Tibial nerve (tissue), 4 donors: ENCODE data around the gene ATF4.
A peak's percentile ranks its signal among the peaks of the same experiment; 100 is the strongest.

Experiments
- EP300 ChIP-seq, 2 donors: sonication (generic); formaldehyde crosslinking; IDR thresholded peaks; one replicate each; pipeline ENCODE4 v1.6.1; 2017; ENCODE audit warnings: antibody characterized with exemption in 2 of 2, mild to moderate bottlenecking in 1 of 2
- POLR2A ChIP-seq, 2 donors: fragments of 450-650 bp; IDR thresholded peaks; one replicate each; pipeline ENCODE4 v1.6.1; 2017; ENCODE audit warnings: antibody characterized with exemption in 2 of 2, mild to moderate bottlenecking in 2 of 2, moderate library complexity in 2 of 2
- TF ChIP-seq, protein P1 (sequence below), 5 experiments: fragments of 200-600 bp in 3 of 5; fragments of 450-650 bp in 2 of 5; sonication (generic) in 3 of 5; IDR thresholded peaks; one replicate each; pipeline ENCODE4 v1.5.1; 2016 to 2019; ENCODE audit warnings: antibody characterized with exemption in 5 of 5, mild to moderate bottlenecking in 3 of 5, moderate library complexity in 2 of 5

DNA sequence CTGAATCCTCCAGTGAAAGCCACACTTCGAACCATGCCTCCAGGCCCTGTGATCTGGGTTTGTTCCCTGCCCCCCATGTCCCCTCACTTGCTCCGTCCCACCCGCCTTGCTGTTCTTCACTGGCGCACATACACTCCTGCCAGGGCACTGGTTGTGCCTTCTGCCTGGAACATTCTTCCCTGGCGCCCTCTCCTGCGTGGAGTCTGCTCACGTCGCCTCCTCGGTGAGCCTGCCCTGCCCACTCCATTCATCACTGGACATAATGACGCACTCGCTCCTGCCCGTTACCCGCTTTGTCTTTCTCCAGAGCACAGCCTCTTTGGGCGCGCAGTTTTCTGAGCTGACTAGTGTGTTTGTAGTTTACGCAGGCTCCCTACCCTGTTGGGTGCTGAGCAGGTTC, 39.3 kb upstream of the ATF4 start:
- TF ChIP-seq, protein P1, sequence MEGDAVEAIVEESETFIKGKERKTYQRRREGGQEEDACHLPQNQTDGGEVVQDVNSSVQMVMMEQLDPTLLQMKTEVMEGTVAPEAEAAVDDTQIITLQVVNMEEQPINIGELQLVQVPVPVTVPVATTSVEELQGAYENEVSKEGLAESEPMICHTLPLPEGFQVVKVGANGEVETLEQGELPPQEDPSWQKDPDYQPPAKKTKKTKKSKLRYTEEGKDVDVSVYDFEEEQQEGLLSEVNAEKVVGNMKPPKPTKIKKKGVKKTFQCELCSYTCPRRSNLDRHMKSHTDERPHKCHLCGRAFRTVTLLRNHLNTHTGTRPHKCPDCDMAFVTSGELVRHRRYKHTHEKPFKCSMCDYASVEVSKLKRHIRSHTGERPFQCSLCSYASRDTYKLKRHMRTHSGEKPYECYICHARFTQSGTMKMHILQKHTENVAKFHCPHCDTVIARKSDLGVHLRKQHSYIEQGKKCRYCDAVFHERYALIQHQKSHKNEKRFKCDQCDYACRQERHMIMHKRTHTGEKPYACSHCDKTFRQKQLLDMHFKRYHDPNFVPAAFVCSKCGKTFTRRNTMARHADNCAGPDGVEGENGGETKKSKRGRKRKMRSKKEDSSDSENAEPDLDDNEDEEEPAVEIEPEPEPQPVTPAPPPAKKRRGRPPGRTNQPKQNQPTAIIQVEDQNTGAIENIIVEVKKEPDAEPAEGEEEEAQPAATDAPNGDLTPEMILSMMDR (IDR thresholded peaks at IDR 0.05) = no peak
- TF ChIP-seq POLR2A (IDR thresholded peaks at IDR 0.05) = no peak
- TF ChIP-seq EP300 (IDR thresholded peaks at IDR 0.05) = peak in 1 of 2 donors; percentile 29
